SK-N-SH (cell line): Measurements from ENCODE around the gene BRWD1.

Experiments used
- RFX5 ChIP-seq: IDR thresholded peaks from 2 replicates; pipeline ENCODE4 v1.6.1; 2012; ENCODE audit warnings: mild to moderate bottlenecking, improper control_type of control experiment, low read length
- TF ChIP-seq, protein P1 (sequence below): fragments of 150-350 bp; IDR thresholded peaks from 2 replicates; pipeline ENCODE4 v1.6.1; 2017; ENCODE audit warnings: antibody characterized with exemption, low read length, low read depth, borderline replicate concordance
- TF ChIP-seq, protein P2 (sequence below): fragments of 150-350 bp; IDR thresholded peaks from 2 replicates; pipeline ENCODE4 v1.6.1; 2016; ENCODE audit warnings: mild to moderate bottlenecking, low read depth, low read length
- TF ChIP-seq, protein P3 (sequence below): IDR thresholded peaks from 2 replicates; pipeline ENCODE4 v1.4.0; 2012; ENCODE audit warnings: low read depth, borderline replicate concordance
- TF ChIP-seq, protein P4 (sequence below): fragments of 200-600 bp; sonication (generic); IDR thresholded peaks from 2 replicates; pipeline ENCODE4 v1.6.1; 2017; ENCODE audit warnings: antibody characterized with exemption, mild to moderate bottlenecking, moderate library complexity

DNA sequence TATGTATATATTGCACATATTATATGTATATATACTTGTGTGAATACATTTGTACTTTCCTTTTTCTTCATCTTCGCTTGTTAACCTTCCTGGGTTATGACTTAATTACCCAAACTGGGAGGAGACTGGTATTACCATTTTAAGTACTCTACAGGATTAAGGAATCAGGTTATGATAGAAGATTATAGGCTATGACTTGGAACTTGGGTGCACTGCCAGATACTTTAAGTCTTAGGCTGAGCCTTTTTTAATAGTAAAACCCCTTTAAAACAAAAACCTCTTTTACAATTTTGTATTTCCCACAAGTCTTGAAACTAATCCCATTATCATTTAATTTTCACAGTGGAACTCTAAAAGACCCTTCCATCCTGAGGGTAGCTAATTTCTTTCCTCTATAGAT is 6.0 kb downstream of the BRWD1 start:
- TF ChIP-seq, protein P1, sequence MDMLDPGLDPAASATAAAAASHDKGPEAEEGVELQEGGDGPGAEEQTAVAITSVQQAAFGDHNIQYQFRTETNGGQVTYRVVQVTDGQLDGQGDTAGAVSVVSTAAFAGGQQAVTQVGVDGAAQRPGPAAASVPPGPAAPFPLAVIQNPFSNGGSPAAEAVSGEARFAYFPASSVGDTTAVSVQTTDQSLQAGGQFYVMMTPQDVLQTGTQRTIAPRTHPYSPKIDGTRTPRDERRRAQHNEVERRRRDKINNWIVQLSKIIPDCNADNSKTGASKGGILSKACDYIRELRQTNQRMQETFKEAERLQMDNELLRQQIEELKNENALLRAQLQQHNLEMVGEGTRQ = no peak
- TF ChIP-seq, protein P2, sequence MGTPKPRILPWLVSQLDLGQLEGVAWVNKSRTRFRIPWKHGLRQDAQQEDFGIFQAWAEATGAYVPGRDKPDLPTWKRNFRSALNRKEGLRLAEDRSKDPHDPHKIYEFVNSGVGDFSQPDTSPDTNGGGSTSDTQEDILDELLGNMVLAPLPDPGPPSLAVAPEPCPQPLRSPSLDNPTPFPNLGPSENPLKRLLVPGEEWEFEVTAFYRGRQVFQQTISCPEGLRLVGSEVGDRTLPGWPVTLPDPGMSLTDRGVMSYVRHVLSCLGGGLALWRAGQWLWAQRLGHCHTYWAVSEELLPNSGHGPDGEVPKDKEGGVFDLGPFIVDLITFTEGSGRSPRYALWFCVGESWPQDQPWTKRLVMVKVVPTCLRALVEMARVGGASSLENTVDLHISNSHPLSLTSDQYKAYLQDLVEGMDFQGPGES = no peak
- TF ChIP-seq, protein P3, sequence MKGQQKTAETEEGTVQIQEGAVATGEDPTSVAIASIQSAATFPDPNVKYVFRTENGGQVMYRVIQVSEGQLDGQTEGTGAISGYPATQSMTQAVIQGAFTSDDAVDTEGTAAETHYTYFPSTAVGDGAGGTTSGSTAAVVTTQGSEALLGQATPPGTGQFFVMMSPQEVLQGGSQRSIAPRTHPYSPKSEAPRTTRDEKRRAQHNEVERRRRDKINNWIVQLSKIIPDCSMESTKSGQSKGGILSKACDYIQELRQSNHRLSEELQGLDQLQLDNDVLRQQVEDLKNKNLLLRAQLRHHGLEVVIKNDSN = no peak
- no peak for TF ChIP-seq RFX5
- TF ChIP-seq, protein P4, sequence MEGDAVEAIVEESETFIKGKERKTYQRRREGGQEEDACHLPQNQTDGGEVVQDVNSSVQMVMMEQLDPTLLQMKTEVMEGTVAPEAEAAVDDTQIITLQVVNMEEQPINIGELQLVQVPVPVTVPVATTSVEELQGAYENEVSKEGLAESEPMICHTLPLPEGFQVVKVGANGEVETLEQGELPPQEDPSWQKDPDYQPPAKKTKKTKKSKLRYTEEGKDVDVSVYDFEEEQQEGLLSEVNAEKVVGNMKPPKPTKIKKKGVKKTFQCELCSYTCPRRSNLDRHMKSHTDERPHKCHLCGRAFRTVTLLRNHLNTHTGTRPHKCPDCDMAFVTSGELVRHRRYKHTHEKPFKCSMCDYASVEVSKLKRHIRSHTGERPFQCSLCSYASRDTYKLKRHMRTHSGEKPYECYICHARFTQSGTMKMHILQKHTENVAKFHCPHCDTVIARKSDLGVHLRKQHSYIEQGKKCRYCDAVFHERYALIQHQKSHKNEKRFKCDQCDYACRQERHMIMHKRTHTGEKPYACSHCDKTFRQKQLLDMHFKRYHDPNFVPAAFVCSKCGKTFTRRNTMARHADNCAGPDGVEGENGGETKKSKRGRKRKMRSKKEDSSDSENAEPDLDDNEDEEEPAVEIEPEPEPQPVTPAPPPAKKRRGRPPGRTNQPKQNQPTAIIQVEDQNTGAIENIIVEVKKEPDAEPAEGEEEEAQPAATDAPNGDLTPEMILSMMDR = no peak
